Stimulated activated CD4-positive, alpha-beta T cell treated with anti-CD3 and anti-CD28 coated beads, Interleukin-2, amount 100 ng/mL, for 48 hours (primary cell): ENCODE results near the gene HNRNPA3.
A peak's percentile ranks its signal among the peaks of the same experiment; 100 is the strongest.
"Not testable (repeated sequence)": the region's sequence is repeated elsewhere in the genome, so short reads cannot be mapped to it uniquely, and the experiment has no call there.

Source experiments
- DNase-seq, 2 donors: peaks; one replicate each; pipeline ENCODE4 v3.0.0-alpha.2; 2020

Gene HNRNPA3

GRCh38 chr2:177256026-177256425 lies 43.4 kb downstream of the HNRNPA3 start:
- DNase-seq, result no peak

- DNase-seq, result no peak
These were observed 44.1 kb downstream of the HNRNPA3 start for GRCh38 chr2:177256695-177257094.

- no peak for DNase-seq
These were observed 44.9 kb downstream of the HNRNPA3 start for GRCh38 chr2:177257471-177257870.

GRCh38 chr2:177258059-177258458 lies 45.5 kb downstream of the HNRNPA3 start:
- no peak for DNase-seq

- DNase-seq, result no peak
These were observed 47.8 kb downstream of the HNRNPA3 start for GRCh38 chr2:177260379-177260778.

GRCh38 chr2:177261116-177262060 lies 48.8 kb downstream of the HNRNPA3 start:
- DNase-seq, result no peak

- no peak for DNase-seq
These were observed 49.5 kb downstream of the HNRNPA3 start for GRCh38 chr2:177262092-177262491.

- no peak for DNase-seq
These were observed 50.4 kb downstream of the HNRNPA3 start for GRCh38 chr2:177262958-177263450.

GRCh38 chr2:177263451-177264208 lies 51.0 kb downstream of the HNRNPA3 start:
- DNase-seq, result peak; percentile 91 to 92

- no peak for DNase-seq
These were observed 51.7 kb downstream of the HNRNPA3 start for GRCh38 chr2:177264209-177264692.

GRCh38 chr2:177264693-177265587 lies 52.3 kb downstream of the HNRNPA3 start, which contains the start of gene NFE2L2:
NFE2L2 (minus strand) TSS chr2:177264727; CDS start chr2:177264576, 151 bp downstream.
- DNase-seq, result peak; percentile 91 to 93

- no peak for DNase-seq
These were observed 53.5 kb downstream of the HNRNPA3 start for GRCh38 chr2:177265824-177266817.

- not testable (repeated sequence) for DNase-seq
These were observed 54.4 kb downstream of the HNRNPA3 start for GRCh38 chr2:177266955-177267354.

GRCh38 chr2:177268187-177268871 lies 55.7 kb downstream of the HNRNPA3 start:
- DNase-seq, result no peak

GRCh38 chr2:177268901-177269300 lies 56.3 kb downstream of the HNRNPA3 start:
- no peak for DNase-seq

GRCh38 chr2:177270531-177270930 lies 57.9 kb downstream of the HNRNPA3 start:
- DNase-seq, result no peak

GRCh38 chr2:177271981-177272666 lies 59.5 kb downstream of the HNRNPA3 start:
- no peak for DNase-seq

GRCh38 chr2:177272765-177273164 lies 60.2 kb downstream of the HNRNPA3 start:
- no peak for DNase-seq

- no peak for DNase-seq
These were observed 60.8 kb downstream of the HNRNPA3 start for GRCh38 chr2:177273408-177273807.
